SK-N-MC (cell line): Measurements from ENCODE around the gene IREB2.
"Not testable (repeated sequence)": the region's sequence is repeated elsewhere in the genome, so short reads cannot be mapped to it uniquely, and the experiment has no call there.

Experiments used
- DNase-seq: peaks from one replicate; pipeline ENCODE4 v3.0.0-alpha.2; 2011; ENCODE audit warnings: low read depth, low spot score
- H3K27ac ChIP-seq: fragments of 200-600 bp; sonication (generic); 2 replicates; pipeline ENCODE4 v1.5.1; 2016; ENCODE audit warnings: mixed run types
- H3K36me3 ChIP-seq: fragments of 200-600 bp; sonication (generic); 2 replicates; pipeline ENCODE4 v1.6.1; 2017; ENCODE audit warnings: antibody characterized with exemption, low read length, mixed read lengths; ENCODE audit not compliant: insufficient read depth
- H3K4me3 ChIP-seq: fragments of 200-600 bp; sonication (generic); 2 replicates; pipeline ENCODE4 v1.5.1; 2016
- H3K9ac ChIP-seq: fragments of 200-600 bp; sonication (generic); 2 replicates; pipeline ENCODE4 v1.8.0; 2017; ENCODE audit warnings: mixed run types, mixed read lengths; ENCODE audit not compliant: insufficient read length
- H3K9me3 ChIP-seq: fragments of 200-600 bp; sonication (generic); 2 replicates; pipeline ENCODE4 v1.6.1; 2017; ENCODE audit warnings: low read depth, mild to moderate bottlenecking, antibody characterized with exemption, low read length, moderate library complexity, mixed read lengths
- EZH2 ChIP-seq: fragments of 200-600 bp; sonication (generic); IDR thresholded peaks from one replicate; pipeline ENCODE4 v1.6.1; 2017; ENCODE audit warnings: antibody characterized with exemption
- FOXP2 ChIP-seq: optimal IDR thresholded peaks from 2 replicates; pipeline ENCODE3; 2011; ENCODE audit warnings: mild to moderate bottlenecking, moderate library complexity; ENCODE audit not compliant: insufficient read depth; ENCODE audit errors: extremely low read length, control extremely low read depth
- POLR2AphosphoS5 ChIP-seq: IDR thresholded peaks from 2 replicates; pipeline ENCODE4 v1.6.1; 2012; ENCODE audit warnings: mild to moderate bottlenecking, low read depth, low read length, borderline replicate concordance

IREB2 gene

GRCh38 chr15:78422571-78423340 is 15.3 kb upstream of the IREB2 start:
- H3K9me3 ChIP-seq = no peaks in the 10 kb centered on the region; the same call in 1 of the 2 replicates
- DNase-seq = no peak
- H3K27ac ChIP-seq = no peak overlapping the region
- H3K4me3 ChIP-seq = no peak overlapping the region
- no peaks in the 10 kb centered on the region for H3K36me3 ChIP-seq
- no peak overlapping the region for H3K9ac ChIP-seq
- TF ChIP-seq EZH2 (no peak), FOXP2 (no peak), POLR2AphosphoS5 (no peak)

- TF ChIP-seq FOXP2 (no peak), POLR2AphosphoS5 (no peak)
- H3K9ac ChIP-seq = no peak overlapping the region
- H3K27ac ChIP-seq = no peak overlapping the region
- no peaks in the 10 kb centered on the region for H3K36me3 ChIP-seq
- no peak for DNase-seq
- H3K9me3 ChIP-seq = no peaks in the 10 kb centered on the region
- H3K4me3 ChIP-seq = no peak overlapping the region
Observed at GRCh38 chr15:78424673-78425072, 13.3 kb upstream of the IREB2 start.

GRCh38 chr15:78425643-78426042 is 12.4 kb upstream of the IREB2 start:
- DNase-seq = no peak
- H3K9me3 ChIP-seq = no peaks in the 10 kb centered on the region
- no peak overlapping the region for H3K9ac ChIP-seq
- TF ChIP-seq EZH2 (no peak), POLR2AphosphoS5 (no peak), FOXP2 (no peak)
- no peak overlapping the region for H3K27ac ChIP-seq
- H3K36me3 ChIP-seq = no peaks in the 10 kb centered on the region
- H3K4me3 ChIP-seq = no peak overlapping the region

GRCh38 chr15:78426300-78426699 is 11.7 kb upstream of the IREB2 start:
- Histone ChIP-seq H3K27ac (no peak overlapping the region), H3K4me3 (no peak overlapping the region), H3K9ac (no peak overlapping the region), H3K9me3 (no peaks in the 10 kb centered on the region), H3K36me3 (no peaks in the 10 kb centered on the region)
- TF ChIP-seq EZH2 (no peak), FOXP2 (no peak), POLR2AphosphoS5 (no peak)
- no peak for DNase-seq

GRCh38 chr15:78427953-78428352 is 10.1 kb upstream of the IREB2 start:
- Histone ChIP-seq H3K27ac (no peak overlapping the region), H3K9me3 (no peaks in the 10 kb centered on the region), H3K4me3 (no peak overlapping the region), H3K36me3 (no peaks in the 10 kb centered on the region), H3K9ac (no peak overlapping the region)
- no peak for DNase-seq
- TF ChIP-seq FOXP2 = no peak
- no peak for TF ChIP-seq POLR2AphosphoS5
- TF ChIP-seq EZH2 = no peak

- no peak for DNase-seq
- no peak for TF ChIP-seq FOXP2
- TF ChIP-seq POLR2AphosphoS5 = no peak
- no peak for TF ChIP-seq EZH2
- Histone ChIP-seq H3K9me3 (no peaks in the 10 kb centered on the region), H3K9ac (no peak overlapping the region), H3K36me3 (no peaks in the 10 kb centered on the region), H3K4me3 (no peak overlapping the region), H3K27ac (no peak overlapping the region)
Observed at GRCh38 chr15:78429477-78429876, 8.5 kb upstream of the IREB2 start.

- no peaks in the 10 kb centered on the region for H3K9me3 ChIP-seq
- no peak overlapping the region for H3K4me3 ChIP-seq
- DNase-seq = no peak
- H3K27ac ChIP-seq = no peak overlapping the region
- no peaks in the 10 kb centered on the region for H3K36me3 ChIP-seq
- H3K9ac ChIP-seq = no peak overlapping the region
- no peak for TF ChIP-seq EZH2
- no peak for TF ChIP-seq FOXP2
- TF ChIP-seq POLR2AphosphoS5 = no peak
Observed at GRCh38 chr15:78431955-78432354, 6.1 kb upstream of the IREB2 start.

GRCh38 chr15:78432664-78433063 is 5.4 kb upstream of the IREB2 start:
- no peak for TF ChIP-seq EZH2
- Histone ChIP-seq H3K9me3 (no peaks in the 10 kb centered on the region), H3K36me3 (no peaks in the 10 kb centered on the region), H3K27ac (no peak overlapping the region), H3K4me3 (no peak overlapping the region), H3K9ac (no peak overlapping the region)
- no peak for DNase-seq

GRCh38 chr15:78434134-78434533 is 3.9 kb upstream of the IREB2 start:
- no peak for TF ChIP-seq EZH2
- TF ChIP-seq POLR2AphosphoS5 = no peak
- no peak for TF ChIP-seq FOXP2
- no peaks in the 10 kb centered on the region for H3K9me3 ChIP-seq
- H3K27ac ChIP-seq = no peak overlapping the region
- H3K36me3 ChIP-seq = no peaks in the 10 kb centered on the region; the same call in 1 of the 2 replicates
- no peak overlapping the region for H3K9ac ChIP-seq
- DNase-seq = no peak
- no peak overlapping the region for H3K4me3 ChIP-seq

- H3K9me3 ChIP-seq, DNase-seq, H3K4me3 ChIP-seq, H3K9ac ChIP-seq, H3K27ac ChIP-seq, H3K36me3 ChIP-seq: not testable (repeated sequence)
Observed at GRCh38 chr15:78434711-78435110, 3.3 kb upstream of the IREB2 start.
